ENCODE data around the gene F2R.

DNA sequence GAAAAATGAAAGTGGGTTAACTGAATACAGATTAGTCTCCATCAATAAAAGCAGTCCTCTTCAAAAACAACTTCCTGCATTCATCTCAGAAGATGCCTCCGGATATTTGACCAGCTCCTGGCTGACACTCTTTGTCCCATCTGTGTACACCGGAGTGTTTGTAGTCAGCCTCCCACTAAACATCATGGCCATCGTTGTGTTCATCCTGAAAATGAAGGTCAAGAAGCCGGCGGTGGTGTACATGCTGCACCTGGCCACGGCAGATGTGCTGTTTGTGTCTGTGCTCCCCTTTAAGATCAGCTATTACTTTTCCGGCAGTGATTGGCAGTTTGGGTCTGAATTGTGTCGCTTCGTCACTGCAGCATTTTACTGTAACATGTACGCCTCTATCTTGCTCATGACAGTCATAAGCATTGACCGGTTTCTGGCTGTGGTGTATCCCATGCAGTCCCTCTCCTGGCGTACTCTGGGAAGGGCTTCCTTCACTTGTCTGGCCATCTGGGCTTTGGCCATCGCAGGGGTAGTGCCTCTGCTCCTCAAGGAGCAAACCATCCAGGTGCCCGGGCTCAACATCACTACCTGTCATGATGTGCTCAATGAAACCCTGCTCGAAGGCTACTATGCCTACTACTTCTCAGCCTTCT, 16.6 kb downstream of the F2R start:
- TF ChIP-seq GATA3 (IDR thresholded peaks at IDR 0.05; ENCODE audit: low read depth, low read length) (no peak), GATA2 (IDR thresholded peaks at IDR 0.05; ENCODE audit: low read depth, low read length) (no peak)
